Activated naive CD8-positive, alpha-beta T cell treated with anti-CD3 and anti-CD28 coated beads, Interleukin-2, amount 10 ng/mL, durations not matched to agents 7 days and 5 days (primary cell): Measurements from ENCODE around the gene COL9A1. TPM values are rescaled to one million over a fixed set of nuclear protein-coding genes. Genes with fewer than 3 reads are reported as not detected.

Experiments used
- ATAC-seq: fragments of 150-1000 bp; cut with Tn5 transposase; one replicate; pipeline ENCODE4 v1.10.0; 2021; ENCODE audit warnings: low read depth, moderate library complexity
- POLR2A ChIA-PET: fragments of 350-600 bp; sonication (Branson Sonifier 250); formaldehyde crosslinking; loops from one replicate; lab custom pipeline; 2021; ENCODE audit warnings: antibody characterized with exemption; lab: Charles Lee
- DNase-seq: peaks from one replicate; pipeline ENCODE4 v3.0.0; 2021
- H3K27ac Mint-ChIP-seq: one replicate; pipeline ENCODE4 v1.8.0; 2022; ENCODE audit warnings: mild to moderate bottlenecking, mixed read lengths
- H3K27me3 Mint-ChIP-seq: one replicate; pipeline ENCODE4 v1.8.0; 2022; ENCODE audit warnings: mild to moderate bottlenecking, moderate library complexity, mixed read lengths
- H3K36me3 Mint-ChIP-seq: one replicate; pipeline ENCODE4 v1.8.0; 2021; ENCODE audit warnings: mild to moderate bottlenecking, mixed read lengths
- H3K4me1 Mint-ChIP-seq: one replicate; pipeline ENCODE4 v1.8.0; 2021; ENCODE audit warnings: mixed read lengths
- H3K4me3 Mint-ChIP-seq: one replicate; pipeline ENCODE4 v1.8.0; 2022; ENCODE audit warnings: mild to moderate bottlenecking, moderate library complexity, mixed read lengths
- H3K9me3 Mint-ChIP-seq: one replicate; pipeline ENCODE4 v1.8.0; 2021; ENCODE audit warnings: mixed read lengths
- total RNA-seq, 2 experiments: library from RNA; stranded (reverse); gene quantifications; one replicate each; pipeline ENCODE4 v1.2.3, GENCODE V29; 2021

The COL9A1 gene
- total RNA-seq, 2 experiments from 2014 or later: not detected

- Mint-ChIP-seq H3K4me1 (no peaks in the 10 kb centered on the region), H3K4me3 (no peak overlapping the region), H3K27me3 (peaks cover 56% of the 10 kb centered on the region), H3K36me3 (no peaks in the 10 kb centered on the region), H3K9me3 (no peaks in the 10 kb centered on the region), H3K27ac (no peak overlapping the region)
- DNase-seq (no peak), ATAC-seq (no peak)
- POLR2A ChIA-PET: no interaction called here
Observed at GRCh38 chr6:70281923-70282311, 21.0 kb downstream of the COL9A1 start.

DNA sequence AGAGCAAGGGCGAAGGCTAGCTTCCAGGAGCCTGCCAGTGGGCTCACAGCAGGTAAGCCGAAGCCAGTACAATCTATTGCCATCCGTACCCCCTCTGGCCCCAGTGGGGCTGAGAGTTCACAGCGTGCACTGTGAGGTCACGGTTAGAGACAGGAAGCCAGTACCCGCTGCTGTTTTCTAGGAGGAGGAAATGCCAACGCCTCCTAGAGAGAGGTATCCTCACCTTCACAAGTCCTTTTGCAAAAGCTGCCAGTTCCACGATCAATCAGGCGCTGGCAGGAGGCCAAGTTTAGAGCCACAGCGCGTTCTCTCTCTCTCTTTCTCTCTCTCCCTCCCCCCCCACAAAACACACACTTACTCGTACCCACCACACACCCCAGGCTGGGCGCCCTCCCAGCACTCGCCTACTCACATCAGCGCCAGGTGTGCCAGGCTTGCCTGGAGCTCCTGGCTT, 22.5 kb downstream of the COL9A1 start:
- Mint-ChIP-seq H3K27me3 (peaks cover 52% of the 10 kb centered on the region), H3K4me3 (no peak overlapping the region), H3K4me1 (no peaks in the 10 kb centered on the region), H3K27ac (no peak overlapping the region), H3K9me3 (no peaks in the 10 kb centered on the region), H3K36me3 (no peaks in the 10 kb centered on the region)
- DNase-seq (no peak), ATAC-seq (no peak)
- POLR2A ChIA-PET: no interaction called here

GRCh38 chr6:70277470-70277869, 25.4 kb downstream of the COL9A1 start:
- peaks cover 33% of the 10 kb centered on the region for H3K27me3 Mint-ChIP-seq
- H3K9me3 Mint-ChIP-seq: no peaks in the 10 kb centered on the region
- no peaks in the 10 kb centered on the region for H3K36me3 Mint-ChIP-seq
- DNase-seq (no peak), ATAC-seq (no peak)
- POLR2A ChIA-PET: no interaction called here
- H3K4me1 Mint-ChIP-seq: no peaks in the 10 kb centered on the region
- no peak overlapping the region for H3K4me3 Mint-ChIP-seq
- no peak overlapping the region for H3K27ac Mint-ChIP-seq

GRCh38 chr6:70274338-70274737, 28.5 kb downstream of the COL9A1 start:
- H3K4me3 Mint-ChIP-seq: no peak overlapping the region
- POLR2A ChIA-PET: no interaction called here

GRCh38 chr6:70272071-70272470, 30.8 kb downstream of the COL9A1 start:
- H3K27ac Mint-ChIP-seq: no peak overlapping the region
- no peaks in the 10 kb centered on the region for H3K4me1 Mint-ChIP-seq
- peaks cover 7% of the 10 kb centered on the region for H3K27me3 Mint-ChIP-seq
- H3K4me3 Mint-ChIP-seq: no peak overlapping the region
- no peak for DNase-seq
- no peak for ATAC-seq
- H3K9me3 Mint-ChIP-seq: no peaks in the 10 kb centered on the region
- POLR2A ChIA-PET: no interaction called here
- no peaks in the 10 kb centered on the region for H3K36me3 Mint-ChIP-seq

More at GRCh38 chr6:70274338-70274737, 28.5 kb downstream of the COL9A1 start:
- no peaks in the 10 kb centered on the region for H3K9me3 Mint-ChIP-seq
- DNase-seq: no peak
- no peak overlapping the region for H3K27ac Mint-ChIP-seq
- H3K4me1 Mint-ChIP-seq: no peaks in the 10 kb centered on the region
- H3K36me3 Mint-ChIP-seq: no peaks in the 10 kb centered on the region
- no peak for ATAC-seq
- H3K27me3 Mint-ChIP-seq: peaks cover 14% of the 10 kb centered on the region

DNA sequence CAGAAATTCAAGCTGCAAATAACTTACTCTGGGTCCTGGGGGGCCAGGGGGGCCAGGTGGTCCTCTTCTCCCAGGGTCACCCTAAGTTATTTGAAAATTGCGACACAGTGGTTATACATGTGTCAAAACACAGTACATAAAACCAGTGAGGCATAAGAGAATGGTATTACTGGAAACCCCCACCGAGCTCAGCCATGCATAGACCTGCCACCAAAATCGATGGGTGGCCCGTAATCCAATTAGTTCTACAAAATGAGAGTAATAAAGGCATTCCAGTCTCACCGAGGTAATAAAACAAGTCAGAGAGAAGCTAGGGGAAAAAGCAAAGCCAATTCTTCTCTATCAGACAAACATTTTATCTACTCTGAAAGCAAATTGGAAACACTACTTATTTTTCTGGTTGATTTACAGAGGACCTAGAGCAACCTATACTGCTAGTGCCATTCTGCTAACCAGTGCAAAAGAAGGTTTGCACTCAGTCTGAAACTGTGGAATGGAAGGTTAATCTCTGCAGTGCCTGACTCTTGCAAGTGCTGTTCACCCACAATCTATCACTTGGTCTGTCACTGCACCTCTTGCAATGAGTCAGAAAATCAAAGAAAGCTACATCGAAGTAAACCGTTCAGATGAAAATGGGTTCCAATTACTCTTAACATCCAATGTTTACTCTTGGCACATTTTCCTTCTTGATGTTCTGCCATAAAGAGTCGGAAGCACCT, 32.4 kb downstream of the COL9A1 start:
- no peak for DNase-seq
- H3K9me3 Mint-ChIP-seq: no peaks in the 10 kb centered on the region
- H3K4me1 Mint-ChIP-seq: no peaks in the 10 kb centered on the region
- no peak for ATAC-seq
- POLR2A ChIA-PET: no interaction called here
- no peak overlapping the region for H3K27ac Mint-ChIP-seq
- H3K27me3 Mint-ChIP-seq: peaks cover 7% of the 10 kb centered on the region
- H3K4me3 Mint-ChIP-seq: no peak overlapping the region
- H3K36me3 Mint-ChIP-seq: no peaks in the 10 kb centered on the region

- DNase-seq (no peak), ATAC-seq (no peak)
- Mint-ChIP-seq H3K36me3 (no peaks in the 10 kb centered on the region), H3K4me1 (no peaks in the 10 kb centered on the region), H3K27ac (no peak overlapping the region), H3K27me3 (peaks cover 7% of the 10 kb centered on the region), H3K9me3 (no peaks in the 10 kb centered on the region), H3K4me3 (no peak overlapping the region)
- POLR2A ChIA-PET: no interaction called here
Observed at GRCh38 chr6:70266142-70266541, 36.7 kb downstream of the COL9A1 start.

- Mint-ChIP-seq H3K27ac (no peak overlapping the region), H3K27me3 (peaks cover 5% of the 10 kb centered on the region), H3K9me3 (no peaks in the 10 kb centered on the region), H3K4me3 (no peak overlapping the region), H3K36me3 (no peaks in the 10 kb centered on the region), H3K4me1 (no peaks in the 10 kb centered on the region)
- no peak for ATAC-seq
- no peak for DNase-seq
- POLR2A ChIA-PET: no interaction called here
Observed at GRCh38 chr6:70264306-70264705, 38.6 kb downstream of the COL9A1 start.

GRCh38 chr6:70258483-70258882, 44.4 kb downstream of the COL9A1 start:
- Mint-ChIP-seq H3K36me3 (no peaks in the 10 kb centered on the region), H3K4me3 (no peak overlapping the region), H3K27ac (no peak overlapping the region), H3K9me3 (no peaks in the 10 kb centered on the region), H3K27me3 (peaks cover 2% of the 10 kb centered on the region), H3K4me1 (no peaks in the 10 kb centered on the region)
- DNase-seq (no peak), ATAC-seq (no peak)
- POLR2A ChIA-PET: no interaction called here

DNA sequence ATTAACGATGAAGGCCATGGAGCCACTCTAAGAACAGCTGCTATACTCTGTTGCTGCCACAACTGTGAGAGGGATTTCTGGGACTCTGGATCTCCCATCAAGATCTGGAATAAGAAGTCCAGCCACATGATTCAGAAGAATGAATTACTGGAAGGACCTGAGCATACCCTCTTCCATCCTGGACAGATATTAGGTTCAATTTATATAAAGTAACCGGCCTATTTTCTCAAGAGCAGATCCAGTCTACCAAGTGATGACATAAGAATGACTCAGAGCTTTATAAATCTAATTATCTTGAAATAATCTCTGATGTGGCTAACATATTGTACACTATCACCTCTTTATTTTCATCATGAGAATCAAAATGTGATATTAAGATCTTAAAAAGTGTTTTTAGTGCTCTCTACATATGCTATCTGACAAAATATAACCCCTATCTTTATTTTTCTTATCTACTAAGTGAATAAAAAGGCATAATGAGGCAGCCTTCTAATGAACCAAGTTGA, 45.1 kb downstream of the COL9A1 start:
- Mint-ChIP-seq H3K4me3 (no peak overlapping the region), H3K4me1 (no peaks in the 10 kb centered on the region), H3K27ac (no peak overlapping the region), H3K9me3 (no peaks in the 10 kb centered on the region), H3K36me3 (no peaks in the 10 kb centered on the region), H3K27me3 (peaks cover 2% of the 10 kb centered on the region)
- POLR2A ChIA-PET: no interaction called here
- no peak for DNase-seq
- ATAC-seq: no peak

- DNase-seq (no peak), ATAC-seq (no peak)
- POLR2A ChIA-PET: no interaction called here
- Mint-ChIP-seq H3K9me3 (no peaks in the 10 kb centered on the region), H3K36me3 (no peaks in the 10 kb centered on the region), H3K4me1 (no peaks in the 10 kb centered on the region), H3K27ac (no peak overlapping the region), H3K4me3 (no peak overlapping the region), H3K27me3 (peaks cover 2% of the 10 kb centered on the region)
Observed at GRCh38 chr6:70254784-70255183, 48.1 kb downstream of the COL9A1 start.

DNA sequence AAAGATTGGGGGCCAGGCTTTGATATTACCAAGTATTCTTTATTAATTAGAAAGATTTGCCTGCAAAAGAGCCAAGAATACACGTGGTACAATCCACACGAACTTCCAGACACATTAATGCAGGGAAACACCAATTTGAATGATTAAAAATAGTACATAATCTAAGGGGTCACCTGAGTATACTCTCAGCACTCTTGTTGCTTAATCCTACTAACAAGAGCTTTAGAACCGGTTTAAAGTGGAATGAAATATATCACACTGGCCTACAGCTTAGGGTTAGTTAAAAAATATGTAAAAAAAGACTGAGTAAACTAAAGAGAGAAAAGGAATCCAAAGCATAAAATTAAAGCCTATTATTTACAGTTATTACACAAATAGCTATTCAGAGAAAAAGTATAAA, 49.0 kb downstream of the COL9A1 start:
- Mint-ChIP-seq H3K4me3 (no peak overlapping the region), H3K9me3 (no peaks in the 10 kb centered on the region), H3K27me3 (peaks cover 2% of the 10 kb centered on the region), H3K27ac (no peak overlapping the region), H3K4me1 (no peaks in the 10 kb centered on the region), H3K36me3 (no peaks in the 10 kb centered on the region)
- DNase-seq: no peak
- ATAC-seq: no peak
- POLR2A ChIA-PET: no interaction called here

DNA sequence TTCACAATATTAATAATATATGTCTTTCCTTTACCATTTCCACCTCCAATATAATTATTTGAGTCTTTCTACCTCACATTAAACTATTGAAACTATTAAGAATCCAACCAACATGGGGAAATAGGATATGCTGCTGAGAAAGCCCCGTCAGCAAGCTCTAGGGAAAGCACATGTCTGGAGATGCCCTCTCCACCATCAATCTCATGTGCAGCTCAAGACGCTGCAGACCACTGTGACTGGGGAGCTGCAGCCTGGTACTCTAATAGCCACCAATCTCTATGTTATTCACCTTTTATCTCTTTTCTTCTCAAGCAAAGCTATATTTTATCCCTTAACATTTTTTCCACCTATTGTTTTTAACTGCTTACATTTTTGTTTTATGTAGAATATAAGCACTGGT, 50.3 kb downstream of the COL9A1 start:
- H3K27ac Mint-ChIP-seq: no peak overlapping the region
- no peaks in the 10 kb centered on the region for H3K36me3 Mint-ChIP-seq
- H3K27me3 Mint-ChIP-seq: no peaks in the 10 kb centered on the region
- no peak overlapping the region for H3K4me3 Mint-ChIP-seq
- no peaks in the 10 kb centered on the region for H3K4me1 Mint-ChIP-seq
- no peak for ATAC-seq
- no peak for DNase-seq
- no peaks in the 10 kb centered on the region for H3K9me3 Mint-ChIP-seq
- POLR2A ChIA-PET: no interaction called here

- DNase-seq (no peak), ATAC-seq (no peak)
- H3K4me3 Mint-ChIP-seq: no peak overlapping the region
- H3K27me3 Mint-ChIP-seq: no peaks in the 10 kb centered on the region
- H3K4me1 Mint-ChIP-seq: no peaks in the 10 kb centered on the region
- no peaks in the 10 kb centered on the region for H3K36me3 Mint-ChIP-seq
- no peak overlapping the region for H3K27ac Mint-ChIP-seq
- POLR2A ChIA-PET: no interaction called here
- no peaks in the 10 kb centered on the region for H3K9me3 Mint-ChIP-seq
Observed at GRCh38 chr6:70246118-70246517, 56.8 kb downstream of the COL9A1 start.
